GM12891 (cell line): ENCODE data around the gene METTL6.

Experiments
- POLR2A ChIP-seq: IDR thresholded peaks from 2 replicates; pipeline ENCODE4 v1.6.1; 2011; ENCODE audit warnings: low read depth, low read length, control low read depth
- POLR2AphosphoS5 ChIP-seq: IDR thresholded peaks from 2 replicates; pipeline ENCODE4 v1.6.1; 2011; ENCODE audit warnings: low read depth, low read length, control low read depth
- POU2F2 ChIP-seq: IDR thresholded peaks from 2 replicates; pipeline ENCODE4 v1.6.1; 2011; ENCODE audit warnings: low read depth, mild to moderate bottlenecking, control low read depth, low read length, moderate library complexity
- SPI1 ChIP-seq: IDR thresholded peaks from 2 replicates; pipeline ENCODE4 v1.6.1; 2011; ENCODE audit warnings: low read depth, low read length, control low read depth
- TAF1 ChIP-seq: IDR thresholded peaks from 2 replicates; pipeline ENCODE4 v1.6.1; 2011; ENCODE audit warnings: low read depth, low read length, control low read depth

GRCh38 chr3:15405448-15406050, 21.8 kb downstream of the METTL6 start:
- TF ChIP-seq POLR2A, result no peak
- no peak for TF ChIP-seq POLR2AphosphoS5
- TF ChIP-seq SPI1, result no peak
- no peak for TF ChIP-seq TAF1
- no peak for TF ChIP-seq POU2F2
